HepG2 (cell line): ENCODE results near the gene CLPTM1. TPM values are rescaled to one million over a fixed set of nuclear protein-coding genes. Genes with fewer than 3 reads are reported as not detected.

ENCODE experiments used
- AGO2 ChIP-seq: fragments of 200-400 bp; formaldehyde crosslinking; optimal IDR thresholded peaks from 2 replicates; pipeline ENCODE3; 2017; ENCODE audit warnings: mild to moderate bottlenecking, low read depth, low read length, moderate library complexity
- ATF7-NPFF ChIP-seq: sonication (generic); formaldehyde crosslinking; IDR thresholded peaks from 2 replicates; pipeline ENCODE4 v1.8.1; 2023; ENCODE audit warnings: mild to moderate bottlenecking, low read depth, missing genetic modification reagents, moderate library complexity
- BRCA1 ChIP-seq: sonication (generic); formaldehyde crosslinking; IDR thresholded peaks from 2 replicates; pipeline ENCODE4 v1.4.0; 2020; ENCODE audit warnings: missing genetic modification reagents
- CSRNP1 ChIP-seq: sonication (generic); formaldehyde crosslinking; IDR thresholded peaks from 2 replicates; pipeline ENCODE4 v1.8.1; 2023; ENCODE audit warnings: mild to moderate bottlenecking, missing genetic modification reagents
- MXD4 ChIP-seq: IDR thresholded peaks from 2 replicates; pipeline ENCODE4 v1.6.1; 2016; ENCODE audit warnings: mild to moderate bottlenecking, missing biosample characterization, missing genetic modification reagents
- RARA ChIP-seq: IDR thresholded peaks from 2 replicates; pipeline ENCODE4 v1.6.1; 2016; ENCODE audit warnings: missing genetic modification reagents, missing compliant biosample characterization
- RBM39 ChIP-seq: fragments of 200-400 bp; formaldehyde crosslinking; IDR thresholded peaks from one replicate; pipeline ENCODE4 v1.6.1; 2018; ENCODE audit warnings: antibody characterized with exemption, mild to moderate bottlenecking, low read depth, low read length; ENCODE audit not compliant: poor library complexity, severe bottlenecking
- RFX1 ChIP-seq: fragments of 450-650 bp; IDR thresholded peaks from 2 replicates; pipeline ENCODE4 v1.6.1; 2017
- SMYD3 ChIP-seq: sonication (generic); formaldehyde crosslinking; IDR thresholded peaks from 2 replicates; pipeline ENCODE4 v1.8.1; 2023; ENCODE audit warnings: mild to moderate bottlenecking, missing genetic modification reagents
- SP2 ChIP-seq: sonication (generic); formaldehyde crosslinking; IDR thresholded peaks from 2 replicates; pipeline ENCODE4 v1.5.1; 2020; ENCODE audit warnings: mild to moderate bottlenecking, missing genetic modification reagents
- SRY ChIP-seq: sonication (generic); formaldehyde crosslinking; IDR thresholded peaks from 2 replicates; pipeline ENCODE4 v1.8.0; 2022; ENCODE audit warnings: mild to moderate bottlenecking, missing genetic modification reagents
- TRIM22 ChIP-seq: fragments of 450-650 bp; IDR thresholded peaks from 2 replicates; pipeline ENCODE4 v1.6.1; 2017
- ZFYVE20 ChIP-seq: sonication (generic); formaldehyde crosslinking; IDR thresholded peaks from 2 replicates; pipeline ENCODE4 v1.8.0; 2023; ENCODE audit warnings: low read depth, mild to moderate bottlenecking, moderate library complexity, missing genetic modification reagents, borderline replicate concordance
- ZNF235 ChIP-seq: sonication (generic); formaldehyde crosslinking; IDR thresholded peaks from 2 replicates; pipeline ENCODE4 v1.8.1; 2023; ENCODE audit warnings: mild to moderate bottlenecking, missing genetic modification reagents, borderline replicate concordance
- ZNF326 ChIP-seq: sonication (generic); formaldehyde crosslinking; IDR thresholded peaks from 2 replicates; pipeline ENCODE4 v1.4.0; 2020; ENCODE audit warnings: missing genetic modification reagents, borderline replicate concordance
- ZNF331 ChIP-seq: sonication (generic); formaldehyde crosslinking; IDR thresholded peaks from 2 replicates; pipeline ENCODE4 v1.4.0; 2020; ENCODE audit warnings: missing genetic modification reagents
- ZNF335 ChIP-seq: sonication (generic); formaldehyde crosslinking; IDR thresholded peaks from 2 replicates; pipeline ENCODE4 v1.4.0; 2020; ENCODE audit warnings: missing genetic modification reagents
- ZNF451 ChIP-seq: sonication (generic); formaldehyde crosslinking; IDR thresholded peaks from 2 replicates; pipeline ENCODE4 v1.5.0; 2020; ENCODE audit warnings: mild to moderate bottlenecking, missing genetic modification reagents
- ZNF501 ChIP-seq: sonication (generic); formaldehyde crosslinking; IDR thresholded peaks from 2 replicates; pipeline ENCODE4 v1.5.1; 2020; ENCODE audit warnings: mild to moderate bottlenecking, moderate library complexity, missing genetic modification reagents
- ZNF790 ChIP-seq: sonication (generic); formaldehyde crosslinking; IDR thresholded peaks from 2 replicates; pipeline ENCODE4 v1.8.0; 2022; ENCODE audit warnings: missing genetic modification reagents, mild to moderate bottlenecking, borderline replicate concordance
- polyA plus RNA-seq, 8 experiments: library from polyadenylated mRNA; depleted of rRNA in 3 of 8; stranded (reverse) in 7 of 8; unstranded in 1 of 8; fragments of >200 nt; fragmentation: Illumina TruSeq in 4 of 8; extraction: Trizol in 4 of 8; gene quantifications; 2 replicates each; pipeline versions ENCODE4 v1.2.1 to v1.2.3, GENCODE V29; 2011 to 2016; ENCODE audit warnings: low read depth in 4 of 8, missing spikeins in 1 of 8, mixed read lengths in 1 of 8; ENCODE audit not compliant: insufficient read depth in 1 of 8
- total RNA-seq, 5 experiments: library from RNA; depleted of rRNA; stranded (reverse); fragments of >200 nt; fragmentation: Illumina TruSeq; extraction: Trizol; gene quantifications; 2 replicates each; pipeline ENCODE4 v1.2.3, GENCODE V29; 2016; ENCODE audit warnings: low read depth in 1 of 5
- TF ChIP-seq, protein P1 (sequence below): sonication (generic); formaldehyde crosslinking; IDR thresholded peaks from 2 replicates; pipeline ENCODE4 v1.4.0; 2020; ENCODE audit warnings: missing genetic modification reagents
- TF ChIP-seq, protein P2 (sequence below): sonication (generic); formaldehyde crosslinking; IDR thresholded peaks from 2 replicates; pipeline ENCODE4 v1.8.1; 2023; ENCODE audit warnings: missing genetic modification reagents, inconsistent platforms, borderline replicate concordance

Gene CLPTM1
- total and polyA plus RNA-seq, 2 of the 13 experiments (the other 11 are each of a cell fraction or from before 2014, with no cell fraction given): 34.9 to 42.8 TPM

DNA sequence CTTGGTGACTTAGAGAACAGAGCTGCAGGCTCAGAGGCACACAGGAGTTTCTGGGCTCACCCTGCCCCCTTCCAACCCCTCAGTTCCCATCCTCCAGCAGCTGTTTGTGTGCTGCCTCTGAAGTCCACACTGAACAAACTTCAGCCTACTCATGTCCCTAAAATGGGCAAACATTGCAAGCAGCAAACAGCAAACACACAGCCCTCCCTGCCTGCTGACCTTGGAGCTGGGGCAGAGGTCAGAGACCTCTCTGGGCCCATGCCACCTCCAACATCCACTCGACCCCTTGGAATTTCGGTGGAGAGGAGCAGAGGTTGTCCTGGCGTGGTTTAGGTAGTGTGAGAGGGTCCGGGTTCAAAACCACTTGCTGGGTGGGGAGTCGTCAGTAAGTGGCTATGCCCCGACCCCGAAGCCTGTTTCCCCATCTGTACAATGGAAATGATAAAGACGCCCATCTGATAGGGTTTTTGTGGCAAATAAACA lies 30.9 kb upstream of the CLPTM1 start (continued):
- TF ChIP-seq ZNF790 (CRISPR knock-in tag) (no peak), ZNF501 (CRISPR knock-in tag) (no peak), CSRNP1 (CRISPR knock-in tag) (peak; percentile 86), TRIM22 (no peak), ZFYVE20 (CRISPR knock-in tag) (no peak), ZNF235 (CRISPR knock-in tag) (no peak), ZNF451 (CRISPR knock-in tag) (peak; percentile 26; the same call in 1 of the 2 replicates), RBM39 (peak; percentile 79), ZNF335 (CRISPR knock-in tag) (peak; percentile 70; the same call in 1 of the 2 replicates), RFX1 (no peak), BRCA1 (CRISPR knock-in tag) (peak; percentile 52; the same call in 1 of the 2 replicates), SP2 (CRISPR knock-in tag) (no peak), RARA (CRISPR knock-in tag) (peak; percentile 99), ATF7-NPFF (CRISPR knock-in tag) (no peak; the same call in 1 of the 2 replicates), SRY (CRISPR knock-in tag) (peak; percentile 56; the same call in 1 of the 2 replicates), MXD4 (CRISPR knock-in tag) (peak; percentile 84), ZNF326 (CRISPR knock-in tag) (no peak), SMYD3 (CRISPR knock-in tag) (no peak), AGO2 (no peak), ZNF331 (CRISPR knock-in tag) (peak; percentile 95)
- TF ChIP-seq, protein P1, sequence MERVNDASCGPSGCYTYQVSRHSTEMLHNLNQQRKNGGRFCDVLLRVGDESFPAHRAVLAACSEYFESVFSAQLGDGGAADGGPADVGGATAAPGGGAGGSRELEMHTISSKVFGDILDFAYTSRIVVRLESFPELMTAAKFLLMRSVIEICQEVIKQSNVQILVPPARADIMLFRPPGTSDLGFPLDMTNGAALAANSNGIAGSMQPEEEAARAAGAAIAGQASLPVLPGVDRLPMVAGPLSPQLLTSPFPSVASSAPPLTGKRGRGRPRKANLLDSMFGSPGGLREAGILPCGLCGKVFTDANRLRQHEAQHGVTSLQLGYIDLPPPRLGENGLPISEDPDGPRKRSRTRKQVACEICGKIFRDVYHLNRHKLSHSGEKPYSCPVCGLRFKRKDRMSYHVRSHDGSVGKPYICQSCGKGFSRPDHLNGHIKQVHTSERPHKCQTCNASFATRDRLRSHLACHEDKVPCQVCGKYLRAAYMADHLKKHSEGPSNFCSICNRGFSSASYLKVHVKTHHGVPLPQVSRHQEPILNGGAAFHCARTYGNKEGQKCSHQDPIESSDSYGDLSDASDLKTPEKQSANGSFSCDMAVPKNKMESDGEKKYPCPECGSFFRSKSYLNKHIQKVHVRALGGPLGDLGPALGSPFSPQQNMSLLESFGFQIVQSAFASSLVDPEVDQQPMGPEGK (CRISPR knock-in tag): peak; percentile 99
- TF ChIP-seq, protein P2, sequence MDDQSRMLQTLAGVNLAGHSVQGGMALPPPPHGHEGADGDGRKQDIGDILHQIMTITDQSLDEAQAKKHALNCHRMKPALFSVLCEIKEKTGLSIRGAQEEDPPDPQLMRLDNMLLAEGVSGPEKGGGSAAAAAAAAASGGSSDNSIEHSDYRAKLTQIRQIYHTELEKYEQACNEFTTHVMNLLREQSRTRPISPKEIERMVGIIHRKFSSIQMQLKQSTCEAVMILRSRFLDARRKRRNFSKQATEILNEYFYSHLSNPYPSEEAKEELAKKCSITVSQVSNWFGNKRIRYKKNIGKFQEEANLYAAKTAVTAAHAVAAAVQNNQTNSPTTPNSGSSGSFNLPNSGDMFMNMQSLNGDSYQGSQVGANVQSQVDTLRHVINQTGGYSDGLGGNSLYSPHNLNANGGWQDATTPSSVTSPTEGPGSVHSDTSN (CRISPR knock-in tag): no peak
